Lower leg skin (tissue), 3 donors: Measurements from ENCODE around the gene GSTM1.

Experiments
- CTCF ChIP-seq, 3 donors: fragments of 450-650 bp; IDR thresholded peaks; one replicate each; pipeline ENCODE4 v1.5.1; 2016; ENCODE audit warnings: antibody characterized with exemption in 3 of 3, mild to moderate bottlenecking in 3 of 3, moderate library complexity in 2 of 3
- POLR2A ChIP-seq, 2 donors: fragments of 450-650 bp; IDR thresholded peaks; one replicate each; pipeline ENCODE4 v1.6.1; 2016 to 2017; ENCODE audit warnings: antibody characterized with exemption in 2 of 2, mild to moderate bottlenecking in 1 of 2, moderate library complexity in 1 of 2

DNA sequence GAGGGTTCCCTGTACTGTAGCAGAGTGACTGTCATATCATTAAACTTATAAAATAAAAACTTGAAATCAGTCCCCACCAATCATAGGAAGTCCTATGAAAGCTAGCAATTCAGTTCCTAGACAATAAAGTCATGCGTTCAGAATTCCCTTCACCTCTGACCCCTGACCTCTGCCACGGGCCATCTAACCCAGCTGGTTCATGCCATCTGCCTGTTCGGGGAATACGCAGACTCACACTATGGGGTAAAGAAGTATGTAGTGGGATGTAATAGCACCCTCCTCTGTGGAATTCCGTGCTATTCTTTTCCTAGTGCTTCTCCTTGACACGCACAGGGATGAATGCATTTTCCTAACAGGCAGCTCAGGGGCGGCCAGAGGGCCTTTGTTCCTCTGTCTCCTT, 29.6 kb upstream of the GSTM1 start:
- no peak for TF ChIP-seq CTCF (IDR thresholded peaks at IDR 0.05)
- no peak for TF ChIP-seq POLR2A (IDR thresholded peaks at IDR 0.05)
